GM21723 (cell line): Measurements from ENCODE around the gene CEBPB.

ENCODE experiments used
- ATAC-seq: cut with Tn5 transposase; IDR thresholded peaks from one replicate; pipeline ENCODE4 v1.9.1; 2021; ENCODE audit warnings: mild to moderate bottlenecking, moderate library complexity; ENCODE audit not compliant: unreplicated experiment

CEBPB gene

DNA sequence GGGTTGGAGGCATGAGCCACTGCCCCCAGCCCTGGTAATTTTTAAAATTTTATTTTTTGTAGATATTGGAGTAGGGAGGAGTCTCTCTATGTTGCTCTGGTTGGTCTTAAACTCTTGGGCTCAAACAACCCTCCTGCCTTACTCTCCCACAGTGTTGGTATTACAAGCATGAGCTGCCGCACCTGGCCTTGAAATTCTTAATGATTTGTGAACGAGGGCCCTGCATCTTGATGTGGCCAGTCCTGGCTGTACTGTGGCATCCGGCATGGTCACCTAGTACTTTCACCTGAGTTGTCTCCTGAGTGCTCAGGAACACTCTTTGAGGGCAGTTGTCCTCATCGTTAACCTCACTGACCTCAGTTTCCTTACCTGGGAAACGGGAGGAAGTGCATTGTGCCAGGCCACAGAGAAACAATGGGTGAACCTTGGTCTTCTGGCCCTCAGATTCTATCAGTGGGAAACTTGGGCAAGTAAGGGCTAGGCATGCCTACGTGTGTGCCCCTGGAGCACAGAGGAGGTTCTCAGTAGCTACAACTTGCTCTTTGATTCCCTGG is 19.5 kb downstream of the CEBPB start:
- no peak for ATAC-seq

DNA sequence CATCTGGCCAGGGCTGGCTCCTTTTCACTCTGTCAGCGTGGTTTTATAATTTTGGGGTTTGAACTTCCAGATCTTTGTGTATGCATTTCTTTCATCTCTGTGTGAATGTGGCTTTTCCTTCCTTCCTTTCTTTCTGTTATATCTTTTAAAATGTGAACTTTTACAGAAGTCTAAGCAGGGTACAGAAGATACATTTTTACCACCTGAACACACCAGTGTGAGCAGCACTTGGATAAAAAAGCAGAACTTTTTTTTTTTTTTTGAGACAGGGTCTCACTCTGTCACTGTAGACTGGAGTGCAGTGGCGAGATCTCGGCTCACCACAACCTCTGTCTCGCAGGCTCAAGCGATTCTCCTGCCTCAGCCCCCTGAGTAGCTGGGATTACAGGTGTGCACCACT is 20.5 kb downstream of the CEBPB start:
- no peak for ATAC-seq

DNA sequence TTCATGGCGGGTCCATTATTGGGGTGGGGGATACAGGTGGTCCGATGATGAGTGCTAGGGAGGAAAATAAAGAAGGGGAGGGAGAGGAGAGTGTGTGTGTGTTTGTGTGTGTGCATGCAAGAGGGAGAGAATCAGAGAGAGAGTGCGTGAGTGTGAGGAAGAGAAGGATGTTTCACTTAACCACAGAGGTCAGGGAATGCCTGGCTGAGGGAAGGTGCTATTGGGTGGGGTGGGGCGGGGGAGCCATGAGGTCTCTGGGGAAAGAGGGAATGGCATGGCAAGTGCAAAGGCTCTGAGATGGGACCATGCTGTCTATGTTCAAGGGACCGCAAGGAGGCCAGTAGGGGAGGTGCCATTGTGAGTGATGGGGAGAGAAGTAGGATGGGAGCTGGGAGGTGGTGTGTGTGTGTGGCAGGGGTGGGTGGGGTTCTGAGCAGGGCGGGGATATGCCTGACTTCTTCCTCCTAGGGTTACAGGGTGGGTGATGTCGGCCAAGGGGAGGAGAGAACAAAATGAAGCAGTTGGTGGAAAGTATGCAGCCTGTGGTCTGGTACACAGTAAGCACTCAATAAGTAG is 23.0 kb downstream of the CEBPB start:
- no peak for ATAC-seq

DNA sequence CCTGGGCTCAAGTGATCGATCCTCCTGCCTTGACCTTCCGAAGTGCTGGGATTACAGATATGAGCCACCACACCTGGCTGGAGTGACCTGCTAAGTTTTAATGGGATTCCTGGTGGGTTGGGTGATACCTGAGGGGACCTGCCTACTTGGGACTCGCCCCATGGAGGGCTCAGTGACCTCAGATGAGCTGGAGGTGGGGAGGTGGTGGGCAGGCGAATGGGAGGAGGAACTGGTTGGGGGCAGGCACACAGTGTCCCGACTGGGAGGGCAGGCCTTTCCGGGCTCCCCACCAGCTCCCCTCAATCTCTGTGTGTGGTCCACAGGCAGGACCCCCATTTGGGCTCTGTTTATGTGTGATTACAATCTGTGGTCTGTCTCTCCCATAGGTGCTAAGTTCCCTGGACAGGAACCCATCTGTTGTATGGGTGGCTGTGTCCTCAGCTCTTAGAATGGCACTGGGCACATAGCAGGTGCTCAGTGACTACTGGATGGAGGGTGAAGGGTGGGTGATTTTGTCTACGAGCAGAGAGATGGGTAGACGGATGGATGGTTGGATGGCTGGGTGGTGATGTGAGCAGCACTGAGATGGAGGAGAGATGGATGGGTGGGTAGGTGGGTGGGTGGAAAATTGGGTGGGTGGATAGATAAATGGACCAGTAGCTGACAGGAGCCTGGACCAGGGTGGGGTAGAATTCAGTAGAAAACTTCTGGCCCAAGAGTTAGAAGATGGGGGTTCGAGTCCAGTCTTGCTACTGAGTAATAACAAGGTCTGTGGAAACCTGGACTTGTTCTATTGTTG is 23.8 kb downstream of the CEBPB start:
- ATAC-seq: no peak

DNA sequence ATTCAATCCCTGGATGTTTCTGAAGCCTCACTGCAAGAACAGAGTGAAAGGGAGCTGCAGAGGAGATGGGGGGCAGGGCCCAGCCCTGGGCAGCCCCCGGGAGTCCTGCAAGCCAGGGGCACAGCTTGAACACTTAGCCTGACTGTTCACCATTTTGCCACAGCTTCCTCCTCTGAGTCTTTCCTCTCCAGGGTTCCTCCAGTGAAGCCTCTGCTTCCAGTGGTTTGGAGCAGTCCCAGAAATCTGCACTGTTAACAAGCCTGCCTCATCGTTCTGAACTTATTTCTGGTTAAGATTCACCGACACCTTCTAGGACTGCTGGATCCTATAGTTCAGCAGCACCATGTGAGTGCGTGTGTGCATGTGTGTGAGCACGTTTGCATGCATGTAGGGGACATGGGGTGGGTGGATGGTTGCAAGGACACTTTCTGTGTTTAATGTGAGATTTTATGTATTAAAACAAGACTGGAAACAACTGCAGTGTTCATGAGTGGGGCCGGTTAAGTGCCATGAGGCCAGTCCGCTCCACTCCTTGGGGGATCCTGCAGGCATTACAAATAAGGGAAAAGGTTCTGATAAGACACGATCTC is 24.6 kb downstream of the CEBPB start:
- no peak for ATAC-seq

DNA sequence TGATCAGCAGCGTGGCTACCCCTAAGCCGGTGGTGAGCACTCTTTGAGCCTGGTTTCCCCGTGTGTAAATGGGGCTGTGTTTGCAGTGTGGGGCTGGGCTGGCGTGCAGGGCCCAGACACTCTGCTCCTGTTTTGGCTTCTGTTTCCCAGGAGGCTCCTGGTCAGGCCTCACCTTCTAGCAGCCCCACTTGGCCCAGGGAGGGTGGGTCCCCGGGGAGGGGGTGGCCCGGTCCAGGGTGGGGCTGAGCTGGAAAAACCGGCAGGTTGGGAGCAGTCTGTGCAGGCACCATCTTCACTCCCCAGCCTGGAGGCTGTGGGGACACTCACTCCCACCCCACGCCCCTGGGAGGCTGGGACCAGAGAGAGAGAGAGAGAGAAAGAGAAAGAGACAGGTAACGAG is 25.3 kb downstream of the CEBPB start:
- no peak for ATAC-seq

DNA sequence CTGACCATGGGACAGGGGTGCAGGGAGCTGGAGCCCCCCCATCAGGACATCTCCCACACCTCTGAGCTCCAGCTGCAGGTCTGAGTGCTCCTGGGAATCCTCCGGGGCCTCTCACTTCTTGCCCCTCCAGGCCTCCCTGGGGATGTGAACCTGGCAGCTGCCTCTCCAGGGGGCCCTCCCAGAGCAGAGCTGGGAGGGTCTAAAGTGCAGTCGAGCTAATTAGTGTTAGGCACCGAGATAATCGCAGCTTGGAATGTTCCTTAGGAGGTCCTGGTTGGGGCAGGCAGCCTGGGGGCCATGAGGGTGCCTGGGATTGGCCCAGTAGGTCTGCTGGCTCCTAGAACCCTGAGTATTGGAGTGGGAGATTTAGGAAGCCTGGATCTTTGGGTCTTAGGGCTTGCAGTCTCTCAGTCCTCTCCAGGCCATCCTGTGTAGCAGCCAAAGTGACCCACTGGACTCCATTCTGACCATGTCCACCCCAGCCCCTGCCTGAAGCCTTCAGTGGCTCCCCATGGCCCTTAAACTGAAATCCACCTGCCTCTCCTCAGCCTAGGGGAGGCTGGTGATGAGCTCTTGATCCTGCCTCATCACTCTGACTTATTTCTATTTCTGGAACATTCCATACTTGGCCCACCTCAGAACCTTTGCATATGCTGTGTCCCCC is 26.0 kb downstream of the CEBPB start:
- ATAC-seq: no peak

DNA sequence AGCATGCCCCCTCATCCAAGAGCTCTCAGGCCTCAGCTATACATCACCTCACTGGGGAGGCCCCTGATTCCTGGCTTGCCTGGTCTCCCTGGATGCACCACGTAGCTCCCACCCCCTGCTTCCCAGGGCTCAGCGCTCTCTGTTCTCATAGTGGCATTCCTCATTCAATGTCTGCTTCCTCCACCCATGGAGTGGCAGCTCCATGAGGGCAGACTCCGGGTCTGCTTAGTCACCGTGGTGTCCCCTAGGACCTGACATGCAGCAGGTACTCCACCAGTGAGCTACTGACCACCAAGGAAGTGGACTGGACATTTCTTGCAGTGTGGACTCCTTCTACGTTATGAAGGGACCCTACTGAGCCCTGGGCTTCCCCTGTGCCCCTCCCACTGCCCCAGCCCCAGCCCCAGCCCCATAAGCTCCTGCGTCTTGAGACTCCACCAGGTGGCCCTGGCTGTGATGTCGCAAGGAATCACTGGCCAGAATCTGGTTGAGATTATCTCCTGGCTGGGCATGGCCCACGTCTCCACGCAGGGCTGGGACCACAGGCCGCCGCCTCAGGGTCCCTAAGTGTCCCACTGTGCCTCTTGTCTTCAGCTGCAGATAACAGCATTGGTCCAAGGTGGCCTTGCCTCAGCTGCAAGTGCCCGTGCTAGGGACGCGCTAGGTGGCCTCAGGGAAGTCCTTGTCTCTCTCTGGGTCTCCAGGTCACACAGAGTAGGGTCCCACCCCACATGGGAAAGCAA is 26.7 kb downstream of the CEBPB start:
- ATAC-seq: no peak

DNA sequence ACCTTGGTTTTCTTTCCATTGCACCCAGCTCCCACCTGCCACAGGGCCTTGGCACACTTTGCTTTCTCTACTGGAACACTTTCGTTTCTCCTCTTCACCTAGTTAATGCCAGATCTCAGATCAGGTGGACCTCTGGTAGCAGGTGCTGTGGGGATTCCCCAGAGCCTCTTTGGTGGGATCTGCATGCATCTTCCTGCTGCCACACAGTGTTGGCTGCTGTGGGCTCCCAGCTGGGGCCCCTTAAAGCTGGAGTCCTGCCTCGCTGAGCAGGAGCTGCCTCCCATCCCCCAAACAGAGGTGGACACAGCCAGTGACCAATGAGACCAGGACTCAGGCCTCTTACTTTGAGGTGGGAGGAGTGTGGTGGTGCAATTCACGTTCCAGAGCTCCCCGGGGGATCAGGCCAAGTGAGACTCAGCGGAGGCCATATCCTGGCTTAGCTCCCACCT is 28.4 kb downstream of the CEBPB start:
- ATAC-seq: no peak

DNA sequence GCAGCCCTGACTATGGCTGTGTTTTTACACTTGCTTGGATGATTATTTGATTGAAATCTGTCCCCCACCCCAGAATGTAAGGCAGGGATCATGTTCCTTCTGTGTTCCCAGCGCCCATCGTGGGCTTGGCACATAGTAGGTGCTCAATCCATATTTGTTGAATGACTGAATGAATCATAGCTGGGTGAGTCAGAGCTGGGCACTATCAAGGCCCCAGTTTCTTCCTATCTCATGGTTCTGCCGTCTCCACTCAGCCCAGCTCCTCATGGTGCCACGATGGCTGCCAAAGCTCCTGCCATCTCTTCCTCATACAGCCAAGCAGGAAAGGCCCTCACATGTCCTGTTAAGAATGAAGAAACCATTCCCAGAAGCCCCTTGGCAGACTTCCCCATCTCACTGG is 29.0 kb downstream of the CEBPB start:
- ATAC-seq: no peak

DNA sequence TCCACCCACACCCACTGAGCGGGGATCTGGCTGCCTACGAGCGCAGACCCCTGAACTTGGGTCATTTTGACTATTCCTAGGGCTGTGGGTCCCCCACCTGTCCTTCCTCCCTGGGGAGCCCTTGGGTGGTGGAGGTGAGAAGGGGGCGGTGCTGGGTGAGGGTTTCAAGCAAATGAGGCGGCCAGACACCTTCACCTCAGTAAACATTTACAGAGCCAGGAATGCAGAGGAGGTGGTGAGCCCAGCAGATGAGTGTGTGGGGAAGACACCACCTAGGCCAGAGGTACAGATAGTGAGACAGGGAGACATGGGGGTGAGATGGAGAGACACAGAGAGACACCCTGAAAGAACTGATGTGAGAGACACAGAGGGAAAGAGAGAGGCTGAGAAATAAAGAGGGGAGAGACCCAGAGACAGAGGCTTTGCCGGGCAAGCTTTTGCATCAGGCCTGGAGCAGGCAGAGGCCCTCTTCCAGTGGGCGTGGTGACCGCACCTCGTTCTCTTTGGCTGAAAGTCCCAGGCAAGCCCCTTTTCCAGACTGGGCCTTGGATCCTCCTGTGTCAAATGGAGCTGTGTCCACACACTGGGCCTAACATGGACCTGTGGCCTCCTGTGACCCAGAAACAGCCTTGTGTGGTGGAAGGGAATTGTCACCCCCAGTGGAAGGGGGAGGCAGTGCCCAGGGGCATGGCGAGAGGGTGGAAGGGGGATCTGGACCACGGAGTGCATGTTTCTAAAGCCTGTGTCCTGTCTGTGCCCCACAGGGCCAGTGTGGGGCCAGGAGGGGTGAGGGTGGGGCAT is 29.7 kb downstream of the CEBPB start:
- no peak for ATAC-seq

DNA sequence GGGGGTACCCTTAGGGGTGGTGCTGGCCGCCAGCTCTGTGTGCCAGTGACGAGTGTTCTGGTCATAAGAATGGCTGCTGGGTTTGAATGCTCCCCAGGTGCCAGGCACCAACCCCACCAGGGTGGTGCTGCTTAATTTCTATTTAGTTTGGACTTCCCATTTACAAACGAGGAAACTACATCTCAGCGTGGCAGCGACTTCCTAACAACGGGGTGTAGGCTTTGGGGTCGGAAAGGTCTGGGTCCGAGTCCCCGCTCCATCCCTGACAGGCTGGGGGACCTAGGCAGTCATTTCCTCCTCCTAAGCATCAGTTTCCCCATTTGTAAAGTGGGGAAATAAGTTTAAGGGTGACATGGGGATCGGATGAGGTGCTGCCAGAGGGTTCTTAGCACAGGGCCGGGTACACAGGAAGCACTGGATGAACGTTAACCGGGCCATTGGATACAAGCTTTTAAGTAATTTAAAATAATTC is 30.3 kb downstream of the CEBPB start:
- no peak for ATAC-seq

DNA sequence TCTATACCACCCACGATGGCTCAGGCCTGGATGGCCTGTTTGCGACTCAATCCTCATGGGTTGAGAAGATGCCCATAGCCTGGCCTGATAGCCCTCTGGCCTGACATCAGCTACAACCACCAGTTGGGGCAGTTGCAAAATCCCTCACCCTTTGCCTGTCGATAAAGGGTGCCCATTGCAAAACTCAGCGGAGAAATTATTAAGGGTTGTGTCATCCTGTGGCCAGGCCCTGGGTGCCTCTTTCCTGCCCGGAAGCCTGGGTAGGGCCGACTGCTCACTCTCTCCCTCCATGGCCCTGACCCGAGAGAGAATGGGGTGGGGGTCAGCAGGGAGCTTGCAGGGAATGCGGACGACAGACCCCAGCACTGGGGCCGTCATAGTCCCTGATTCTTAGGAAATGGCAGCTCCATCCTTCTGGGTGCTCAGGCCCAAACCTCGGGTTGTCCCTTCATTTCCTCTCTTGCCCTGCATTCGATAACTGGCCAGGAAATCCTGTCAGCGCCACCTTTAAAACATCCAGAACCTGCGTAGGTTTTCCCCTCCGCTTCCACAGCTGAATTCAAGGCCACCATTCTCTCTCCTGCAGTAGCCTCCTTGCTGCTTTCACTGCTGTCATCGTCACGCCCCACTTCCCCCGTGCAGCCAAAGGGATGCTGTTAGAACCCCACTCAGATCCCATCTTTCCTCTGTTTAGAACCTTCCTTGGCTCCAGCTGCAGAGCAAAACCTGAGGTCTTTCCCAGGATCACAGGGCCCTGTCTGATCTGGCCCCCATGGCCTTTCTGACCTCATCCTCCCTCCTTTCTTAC is 31.1 kb downstream of the CEBPB start:
- ATAC-seq: no peak

DNA sequence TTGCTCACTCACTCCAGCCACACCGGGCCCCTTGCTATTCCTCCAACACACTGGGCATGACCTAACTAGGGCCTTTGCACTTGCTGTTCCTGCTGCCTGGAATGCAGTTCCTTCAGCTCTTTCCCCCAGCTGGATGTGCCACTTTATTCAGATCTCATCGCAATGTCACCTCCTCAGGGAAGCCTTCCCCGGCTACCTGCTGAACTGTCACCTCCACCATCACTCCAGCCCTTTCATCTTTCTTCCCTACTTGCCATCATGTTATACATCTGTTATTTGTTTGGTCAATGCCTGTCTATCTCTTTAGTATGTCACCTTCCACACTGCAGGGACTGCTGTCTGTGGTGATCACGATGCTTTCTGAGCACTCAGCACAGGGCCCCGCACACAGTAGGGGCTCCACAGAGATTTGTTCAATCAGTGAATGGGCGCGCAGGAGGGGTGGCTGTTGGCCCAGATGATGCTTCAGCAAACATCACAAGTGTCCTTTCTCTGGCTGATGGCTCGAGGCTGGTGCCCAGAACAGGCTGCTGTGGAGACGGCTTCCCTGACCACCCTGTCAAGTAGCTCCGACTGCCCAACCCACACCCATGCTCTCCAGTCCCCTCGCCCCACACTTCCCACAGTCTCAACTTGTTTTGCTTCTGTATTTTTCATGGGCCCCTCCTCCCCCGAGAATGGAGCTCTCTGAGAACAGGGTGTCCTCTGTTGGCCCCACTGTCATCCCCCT is 31.8 kb downstream of the CEBPB start:
- ATAC-seq: no peak

DNA sequence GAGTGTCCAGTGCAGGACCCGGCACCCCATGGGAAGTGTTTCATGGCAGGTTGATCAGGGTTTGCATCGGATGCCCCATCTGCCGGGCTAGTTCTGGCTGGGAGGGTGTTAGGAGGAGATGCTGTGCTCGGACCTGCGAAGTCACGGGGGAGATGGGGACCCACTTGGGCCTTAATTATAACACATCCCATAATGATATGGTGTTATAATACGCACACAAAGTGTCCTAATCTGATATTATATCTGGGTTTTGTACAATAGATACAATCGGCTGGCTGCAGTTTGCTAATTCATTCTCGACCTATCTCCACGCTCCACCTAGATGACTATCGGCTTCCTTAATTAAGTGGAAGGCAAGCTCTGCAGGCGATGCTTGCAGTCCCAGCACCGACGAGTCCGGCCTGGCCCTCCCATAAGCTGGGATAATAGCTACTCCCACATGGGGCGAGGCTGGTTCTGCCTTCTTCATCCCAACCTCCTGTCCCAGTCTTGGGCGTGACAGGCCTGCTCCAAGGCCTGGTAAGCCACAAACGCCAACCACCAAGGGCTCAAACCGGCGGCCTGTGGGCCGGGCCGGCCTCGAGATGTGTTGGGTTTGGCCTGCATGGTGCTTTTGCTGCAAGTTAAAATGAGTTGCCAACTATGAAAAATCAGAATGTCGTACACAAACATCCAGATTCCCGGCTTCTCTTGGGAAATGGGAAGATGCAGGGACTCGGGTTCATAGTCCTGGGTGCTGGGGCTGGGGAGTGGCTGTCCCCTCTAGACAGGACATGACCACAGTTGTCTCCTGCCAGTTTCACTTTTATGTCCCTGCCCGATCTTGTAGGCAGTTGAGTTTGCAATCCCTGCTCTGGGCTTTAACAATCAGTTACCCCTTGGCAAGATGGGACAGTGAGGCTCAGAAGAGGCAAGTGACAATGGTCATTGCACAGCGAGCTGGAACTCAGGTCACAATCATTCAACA is 32.7 kb downstream of the CEBPB start:
- no peak for ATAC-seq

DNA sequence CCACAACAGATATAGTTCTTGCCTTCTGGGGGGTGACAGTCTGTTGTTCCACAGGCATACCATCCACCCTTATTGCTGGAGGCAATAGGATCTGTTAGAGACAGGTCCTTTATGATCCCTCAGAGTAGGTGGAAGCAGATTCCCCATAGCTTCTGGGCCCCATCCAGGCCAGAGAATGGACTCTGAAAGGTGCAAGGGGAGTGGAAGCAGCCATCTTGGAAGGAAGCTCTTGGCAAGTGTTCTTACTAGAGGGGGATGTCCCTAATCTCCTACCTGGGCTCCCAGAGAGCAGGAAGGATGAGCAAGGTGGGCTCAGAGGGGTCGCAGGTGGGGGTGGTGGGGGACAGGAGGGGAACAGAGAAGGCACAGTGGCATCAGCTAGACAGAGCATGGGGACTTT is 33.4 kb downstream of the CEBPB start:
- ATAC-seq: no peak

DNA sequence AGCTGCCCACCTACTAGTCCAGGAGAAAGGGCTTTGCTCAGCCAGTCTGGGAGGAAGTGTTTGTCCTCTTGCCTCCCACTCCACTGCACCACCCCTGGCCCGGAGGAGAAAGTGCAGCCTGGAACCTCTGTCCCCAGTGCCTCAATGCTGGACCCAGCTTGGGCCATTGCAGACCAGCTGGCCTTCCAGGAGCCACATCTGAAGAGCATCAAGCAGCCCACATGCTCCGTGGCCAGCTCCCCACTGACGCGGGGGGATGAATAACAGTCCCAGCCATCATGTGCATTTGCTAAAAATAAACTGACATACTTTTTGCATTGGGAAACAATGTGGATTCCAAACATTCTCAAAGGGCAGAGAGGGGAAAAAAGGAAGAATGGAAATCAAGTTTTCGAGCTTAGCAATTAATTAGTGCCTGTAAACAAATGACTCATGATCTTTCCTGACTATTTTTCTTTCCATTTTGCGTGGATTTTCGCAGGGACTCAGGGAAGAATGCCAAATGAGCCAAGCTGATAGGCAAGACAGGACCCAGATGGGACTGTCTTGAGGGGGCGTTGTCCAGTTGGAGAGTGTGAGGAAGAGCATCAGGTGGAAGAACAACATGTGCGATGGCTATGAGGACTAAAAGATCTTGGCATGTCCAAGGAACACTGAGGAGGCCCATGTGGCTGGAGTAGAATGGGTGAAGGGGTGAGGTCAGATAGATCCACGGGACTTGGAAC is 34.1 kb downstream of the CEBPB start:
- ATAC-seq: no peak
